ENCODE data around the gene CELA2B. TPM values are rescaled to one million over a fixed set of nuclear protein-coding genes. Genes with fewer than 3 reads are reported as not detected.
"Not testable (repeated sequence)": the region's sequence is repeated elsewhere in the genome, so short reads cannot be mapped to it uniquely, and the experiment has no call there.

The CELA2B gene
- total RNA-seq, 2 experiments from 2014 or later, result not detected

DNA sequence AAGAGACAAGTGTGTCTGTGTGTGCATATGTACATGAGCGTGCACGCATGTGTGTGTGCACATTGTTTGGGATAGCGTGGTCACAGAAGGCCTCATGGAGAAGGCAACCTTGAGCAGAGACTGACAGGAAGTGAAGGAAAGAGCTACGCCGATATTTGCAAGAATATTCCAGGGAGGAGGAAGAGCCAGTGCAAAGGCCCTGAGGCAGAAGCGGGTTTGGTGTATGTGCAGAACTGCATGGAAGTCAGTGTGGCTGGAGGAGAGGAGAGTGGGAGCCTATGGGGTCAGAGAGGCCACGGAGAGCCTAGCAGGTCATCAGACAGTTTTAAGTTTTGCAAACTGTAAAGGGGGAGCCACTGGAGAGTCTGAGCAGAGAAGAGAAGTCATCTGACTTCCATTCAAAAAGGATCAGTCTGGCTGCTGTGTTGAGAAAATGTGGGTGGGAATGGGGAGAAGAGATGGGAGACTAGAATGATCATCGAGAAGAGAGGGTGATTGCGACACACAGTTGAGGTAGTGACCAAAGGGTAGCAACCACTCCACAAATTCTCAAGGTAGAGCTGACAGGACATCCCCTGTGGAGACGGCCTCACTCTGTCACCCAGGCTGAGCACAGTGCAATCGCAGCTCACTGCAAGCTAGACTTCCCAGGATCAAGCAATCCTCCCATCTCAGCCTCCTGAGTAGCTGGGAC lies 3.9 kb downstream of the CELA2B start:
- Histone ChIP-seq H2AFZ (ENCODE audit: low read length) (no peak overlapping the region), H3K4me3 (ENCODE audit: low read depth, low read length, poor library complexity, severe bottlenecking) (no peak overlapping the region), H3K27ac (ENCODE audit: low read depth, low read length, poor library complexity, severe bottlenecking) (no peak overlapping the region), H3K4me2 (ENCODE audit: low read length) (no peak overlapping the region), H3K9me2 (ENCODE audit: insufficient read depth, low read length) (no peaks in the 10 kb centered on the region), H3K79me2 (ENCODE audit: insufficient read depth, low read depth, low read length) (no peaks in the 10 kb centered on the region), H3K9me3 (ENCODE audit: low read length) (no peaks in the 10 kb centered on the region), H3K36me3 (ENCODE audit: insufficient read depth, low read length) (no peaks in the 10 kb centered on the region), H3K4me1 (ENCODE audit: insufficient read depth, low read length, poor library complexity, severe bottlenecking) (no peaks in the 10 kb centered on the region), H4K20me1 (ENCODE audit: insufficient read depth, low read length) (no peaks in the 10 kb centered on the region)
- intact Hi-C loops (cut with micrococcal nuclease; ENCODE audit: unreplicated experiment), result no loop called here
- no TSS peak for BruUV-seq (replicated peaks)
- CTCF ChIA-PET (ENCODE audit: unreplicated experiment), result interaction anchor here (0.6 kb wide), 1 partner anchor 528 kb away, joined by 5 read pairs; no protein-coding TSS in a partner anchor
- TF ChIP-seq EZH2phosphoT487 (IDR thresholded peaks at IDR 0.05; ENCODE audit: borderline replicate concordance, low read depth, low read length), result no peak
- TF ChIP-seq, protein P1, sequence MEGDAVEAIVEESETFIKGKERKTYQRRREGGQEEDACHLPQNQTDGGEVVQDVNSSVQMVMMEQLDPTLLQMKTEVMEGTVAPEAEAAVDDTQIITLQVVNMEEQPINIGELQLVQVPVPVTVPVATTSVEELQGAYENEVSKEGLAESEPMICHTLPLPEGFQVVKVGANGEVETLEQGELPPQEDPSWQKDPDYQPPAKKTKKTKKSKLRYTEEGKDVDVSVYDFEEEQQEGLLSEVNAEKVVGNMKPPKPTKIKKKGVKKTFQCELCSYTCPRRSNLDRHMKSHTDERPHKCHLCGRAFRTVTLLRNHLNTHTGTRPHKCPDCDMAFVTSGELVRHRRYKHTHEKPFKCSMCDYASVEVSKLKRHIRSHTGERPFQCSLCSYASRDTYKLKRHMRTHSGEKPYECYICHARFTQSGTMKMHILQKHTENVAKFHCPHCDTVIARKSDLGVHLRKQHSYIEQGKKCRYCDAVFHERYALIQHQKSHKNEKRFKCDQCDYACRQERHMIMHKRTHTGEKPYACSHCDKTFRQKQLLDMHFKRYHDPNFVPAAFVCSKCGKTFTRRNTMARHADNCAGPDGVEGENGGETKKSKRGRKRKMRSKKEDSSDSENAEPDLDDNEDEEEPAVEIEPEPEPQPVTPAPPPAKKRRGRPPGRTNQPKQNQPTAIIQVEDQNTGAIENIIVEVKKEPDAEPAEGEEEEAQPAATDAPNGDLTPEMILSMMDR (conservative IDR thresholded peaks at IDR 0.05; ENCODE audit: low read length), result no peak
- POLR2A ChIA-PET, result no interaction called here
- DNase-seq (ENCODE audit: low spot score), result no peak

DNA sequence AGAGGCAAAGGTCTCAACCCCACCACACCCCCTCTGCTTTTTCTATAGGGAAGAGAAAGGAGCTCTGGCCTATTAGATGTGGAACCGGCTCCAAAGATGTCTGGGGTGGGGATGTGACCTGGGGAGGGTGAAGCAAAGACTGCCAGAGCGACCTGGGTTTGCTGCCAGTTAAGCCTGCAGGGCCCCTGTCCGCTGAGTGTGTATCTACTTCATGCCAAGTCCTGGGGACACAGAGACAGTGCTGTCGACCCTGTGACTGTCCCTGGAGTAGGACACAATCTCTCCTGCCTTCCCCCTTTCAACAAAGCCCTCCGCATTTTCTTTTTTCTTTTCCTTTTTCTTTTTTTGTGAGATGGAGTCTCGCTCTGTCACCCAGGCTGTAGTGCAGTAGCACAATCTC lies 6.6 kb downstream of the CELA2B start:
- H3K4me2 ChIP-seq (ENCODE audit: low read length); H3K27ac ChIP-seq (ENCODE audit: low read depth, low read length, poor library complexity, severe bottlenecking); CTCF ChIA-PET (ENCODE audit: unreplicated experiment); H3K4me1 ChIP-seq (ENCODE audit: insufficient read depth, low read length, poor library complexity, severe bottlenecking); DNase-seq (ENCODE audit: low spot score); H3K4me3 ChIP-seq (ENCODE audit: low read depth, low read length, poor library complexity, severe bottlenecking); H3K9me2 ChIP-seq (ENCODE audit: insufficient read depth, low read length); H3K9me3 ChIP-seq (ENCODE audit: low read length); H3K36me3 ChIP-seq (ENCODE audit: insufficient read depth, low read length); H2AFZ ChIP-seq (ENCODE audit: low read length); H4K20me1 ChIP-seq (ENCODE audit: insufficient read depth, low read length); intact Hi-C loops (cut with micrococcal nuclease; ENCODE audit: unreplicated experiment); H3K79me2 ChIP-seq (ENCODE audit: insufficient read depth, low read depth, low read length); BruUV-seq (replicated peaks): not testable (repeated sequence)
- POLR2A ChIA-PET, result interaction anchor here (0.6 kb wide), 1 partner anchor 22 kb away, joined by 3 read pairs; no protein-coding TSS in a partner anchor

DNA sequence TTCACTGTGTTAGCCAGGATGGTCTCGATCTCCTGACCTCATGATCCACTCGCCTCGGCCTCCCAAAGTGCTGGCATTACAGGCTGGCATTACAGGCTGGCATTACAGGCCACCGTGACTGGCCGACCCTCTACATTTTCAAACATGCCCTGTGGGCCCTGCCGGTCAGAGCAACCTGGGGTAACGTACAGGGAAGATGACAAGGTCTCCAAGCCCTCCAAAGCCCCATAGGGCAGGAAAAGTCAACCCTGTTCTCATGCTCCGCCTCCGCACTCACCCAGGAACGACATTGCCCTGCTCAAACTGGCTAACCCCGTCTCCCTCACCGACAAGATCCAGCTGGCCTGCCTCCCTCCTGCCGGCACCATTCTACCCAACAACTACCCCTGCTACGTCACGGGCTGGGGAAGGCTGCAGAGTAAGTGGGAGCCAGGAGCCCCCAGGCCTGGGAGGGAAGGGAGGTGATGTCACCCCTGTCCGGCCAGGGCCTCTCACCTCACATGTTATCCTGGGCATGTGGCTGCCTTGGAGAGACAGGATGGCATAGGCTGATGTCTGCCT lies 7.2 kb downstream of the CELA2B start:
- POLR2A ChIA-PET, result interaction anchor here (0.6 kb wide), 1 partner anchor 22 kb away, joined by 3 read pairs; no protein-coding TSS in a partner anchor
- H3K4me2 ChIP-seq (ENCODE audit: low read length); H3K27ac ChIP-seq (ENCODE audit: low read depth, low read length, poor library complexity, severe bottlenecking); H3K9me3 ChIP-seq (ENCODE audit: low read length); CTCF ChIA-PET (ENCODE audit: unreplicated experiment); H3K36me3 ChIP-seq (ENCODE audit: insufficient read depth, low read length); intact Hi-C loops (cut with micrococcal nuclease; ENCODE audit: unreplicated experiment); H3K4me3 ChIP-seq (ENCODE audit: low read depth, low read length, poor library complexity, severe bottlenecking); H3K4me1 ChIP-seq (ENCODE audit: insufficient read depth, low read length, poor library complexity, severe bottlenecking); DNase-seq (ENCODE audit: low spot score); H3K79me2 ChIP-seq (ENCODE audit: insufficient read depth, low read depth, low read length); H4K20me1 ChIP-seq (ENCODE audit: insufficient read depth, low read length); H3K9me2 ChIP-seq (ENCODE audit: insufficient read depth, low read length); H2AFZ ChIP-seq (ENCODE audit: low read length); BruUV-seq (replicated peaks): not testable (repeated sequence)

Data from OCI-LY7 (cell line).